ENCODE measurements around the gene PLCB4. TPM values are rescaled to one million over a fixed set of nuclear protein-coding genes. Genes with fewer than 3 reads are reported as not detected.
A peak's percentile ranks its signal among the peaks of the same experiment; 100 is the strongest.

PLCB4 gene
- total and polyA plus RNA-seq, 3 donors from 2014 or later, result 5.9 to 19.4 (median 15.5) TPM

GRCh38 chr20:9062066-9062465 is 6.8 kb upstream of the PLCB4 start:
- WGBS, 2 donors, result 95 to 100% methylated on average over 2 of the region's 2 CpGs
- intact Hi-C loops (cut with DNase I; ENCODE audit: low total_unique reads), result no loop called here
- Histone ChIP-seq H3K9me3 (no peaks in the 10 kb centered on the region), H3K27me3 (no peaks in the 10 kb centered on the region), H3K27ac (no peak overlapping the region), H3K4me1 (no peaks in the 10 kb centered on the region), H3K36me3 (ENCODE audit: low read depth, missing control alignments) (no peaks in the 10 kb centered on the region), H3K4me3 (no peak overlapping the region)
- no peak for DNase-seq
- TF ChIP-seq POLR2A (IDR thresholded peaks at IDR 0.05), result no peak
- TF ChIP-seq, protein P1, sequence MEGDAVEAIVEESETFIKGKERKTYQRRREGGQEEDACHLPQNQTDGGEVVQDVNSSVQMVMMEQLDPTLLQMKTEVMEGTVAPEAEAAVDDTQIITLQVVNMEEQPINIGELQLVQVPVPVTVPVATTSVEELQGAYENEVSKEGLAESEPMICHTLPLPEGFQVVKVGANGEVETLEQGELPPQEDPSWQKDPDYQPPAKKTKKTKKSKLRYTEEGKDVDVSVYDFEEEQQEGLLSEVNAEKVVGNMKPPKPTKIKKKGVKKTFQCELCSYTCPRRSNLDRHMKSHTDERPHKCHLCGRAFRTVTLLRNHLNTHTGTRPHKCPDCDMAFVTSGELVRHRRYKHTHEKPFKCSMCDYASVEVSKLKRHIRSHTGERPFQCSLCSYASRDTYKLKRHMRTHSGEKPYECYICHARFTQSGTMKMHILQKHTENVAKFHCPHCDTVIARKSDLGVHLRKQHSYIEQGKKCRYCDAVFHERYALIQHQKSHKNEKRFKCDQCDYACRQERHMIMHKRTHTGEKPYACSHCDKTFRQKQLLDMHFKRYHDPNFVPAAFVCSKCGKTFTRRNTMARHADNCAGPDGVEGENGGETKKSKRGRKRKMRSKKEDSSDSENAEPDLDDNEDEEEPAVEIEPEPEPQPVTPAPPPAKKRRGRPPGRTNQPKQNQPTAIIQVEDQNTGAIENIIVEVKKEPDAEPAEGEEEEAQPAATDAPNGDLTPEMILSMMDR (IDR thresholded peaks at IDR 0.05), result no peak

DNA sequence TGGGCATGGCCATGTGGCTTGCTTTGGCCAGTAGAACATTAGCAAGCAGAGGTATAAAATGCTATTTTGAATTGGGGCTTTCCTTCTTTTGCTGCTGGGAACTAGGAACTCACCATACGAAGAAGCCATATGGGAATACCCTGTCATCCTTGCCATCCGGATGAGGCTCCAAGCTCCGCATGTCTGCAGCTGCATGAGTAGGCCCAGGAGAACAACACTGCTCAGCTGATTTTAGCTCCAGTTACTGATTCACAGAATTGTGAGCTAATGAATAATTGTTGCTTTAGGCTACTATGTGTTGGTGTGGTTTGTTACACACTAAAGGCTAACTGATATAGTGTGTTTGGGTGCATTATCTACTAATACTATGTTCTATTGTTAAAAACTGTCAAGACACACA is 2.7 kb upstream of the PLCB4 start:
- Histone ChIP-seq H3K27me3 (no peaks in the 10 kb centered on the region), H3K4me1 (peaks cover 2% of the 10 kb centered on the region), H3K36me3 (ENCODE audit: low read depth, missing control alignments) (no peaks in the 10 kb centered on the region), H3K9me3 (no peaks in the 10 kb centered on the region), H3K4me3 (no peak overlapping the region), H3K27ac (no peak overlapping the region)
- TF ChIP-seq POLR2A (IDR thresholded peaks at IDR 0.05), result no peak
- TF ChIP-seq, protein P1 (IDR thresholded peaks at IDR 0.05), result no peak
- DNase-seq, result no peak
- intact Hi-C loops (cut with DNase I; ENCODE audit: low total_unique reads), result no loop called here
- 85 to 94% methylated on average over 3 of the region's 3 CpGs for WGBS, 2 donors

DNA sequence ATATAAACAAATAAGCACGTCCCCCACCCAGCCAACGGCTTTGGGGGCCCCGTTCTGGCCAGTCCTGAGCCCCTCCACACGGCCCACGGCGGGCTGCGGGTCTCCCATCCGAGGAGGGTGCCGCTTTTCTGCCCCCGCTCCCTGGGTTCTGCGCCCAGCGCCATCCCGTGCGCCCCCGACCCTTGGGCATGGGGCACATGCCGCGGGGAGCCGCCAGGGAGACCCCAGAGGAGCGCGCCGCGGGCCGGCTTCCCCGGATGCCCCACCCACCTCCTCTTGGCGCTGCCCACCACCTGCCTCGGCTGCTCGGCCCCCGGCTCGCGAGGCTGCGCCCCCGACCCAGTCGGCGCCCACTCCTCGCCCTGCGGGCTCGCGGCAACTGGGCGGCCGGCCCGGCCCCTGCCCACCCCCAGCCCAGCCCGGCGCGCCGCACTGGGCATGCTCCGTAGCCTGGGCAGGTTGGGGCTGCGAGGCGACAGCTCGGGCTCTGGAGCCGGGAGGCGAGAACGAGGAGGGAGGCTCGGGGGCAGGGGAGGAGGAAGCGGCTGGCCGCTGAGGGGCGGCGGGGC is 570 bp upstream of the PLCB4 start:
- Histone ChIP-seq H3K27me3 (no peaks in the 10 kb centered on the region), H3K9me3 (no peaks in the 10 kb centered on the region), H3K27ac (peak overlapping the region; percentile 87 to 92), H3K36me3 (ENCODE audit: low read depth, missing control alignments) (no peaks in the 10 kb centered on the region), H3K4me3 (peak overlapping the region; percentile 75 to 88), H3K4me1 (peaks cover 9% of the 10 kb centered on the region)
- TF ChIP-seq POLR2A (IDR thresholded peaks at IDR 0.05), result no peak
- TF ChIP-seq, protein P1 (IDR thresholded peaks at IDR 0.05), result no peak
- peak; percentile 51 for DNase-seq
- 0% methylated on average over 15 to 53 of the region's 57 CpGs for WGBS, 2 donors
- intact Hi-C loops (cut with DNase I; ENCODE audit: low total_unique reads), result no loop called here

DNA sequence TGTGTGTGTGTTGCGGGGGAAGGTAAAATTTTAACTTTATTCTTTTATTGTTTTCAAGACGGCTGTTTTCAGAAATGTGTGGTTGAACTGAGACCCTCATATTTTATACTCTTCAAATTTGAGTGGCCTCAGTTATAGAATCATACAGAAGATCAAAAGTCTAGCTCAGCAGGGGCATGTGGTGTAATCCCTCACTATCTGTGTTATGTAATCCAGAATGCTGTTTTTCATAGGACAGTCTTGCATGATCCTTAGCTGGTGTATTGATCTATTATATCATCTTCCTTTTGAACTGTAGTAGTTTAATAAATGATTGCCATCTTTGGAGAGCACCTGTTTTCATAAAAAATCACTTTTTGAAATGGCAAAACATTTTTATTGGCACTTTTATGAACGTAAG is 1.4 kb downstream of the PLCB4 start:
- H3K27ac ChIP-seq, result peak overlapping the region in 1 of 2 donors; percentile 92
- DNase-seq, result no peak
- H3K36me3 ChIP-seq (ENCODE audit: low read depth, missing control alignments), result no peaks in the 10 kb centered on the region
- WGBS, 2 donors, result 66 to 68% methylated on average over 3 of the region's 3 CpGs
- intact Hi-C loops (cut with DNase I; ENCODE audit: low total_unique reads), result no loop called here
- H3K4me3 ChIP-seq, result no peak overlapping the region
- no peak for TF ChIP-seq POLR2A (IDR thresholded peaks at IDR 0.05)
- TF ChIP-seq, protein P1 (IDR thresholded peaks at IDR 0.05), result no peak
- H3K4me1 ChIP-seq, result peaks cover 13% of the 10 kb centered on the region
- no peaks in the 10 kb centered on the region for H3K9me3 ChIP-seq
- H3K27me3 ChIP-seq, result no peaks in the 10 kb centered on the region

All from testis (tissue), 3 donors.